SK-N-SH treated with all-trans-retinoic acid at 6 μM for 48 hours (cell line): ENCODE data around the gene NEB.

Experiments used
- ARNTL ChIP-seq: fragments of 450-650 bp; formaldehyde crosslinking; IDR thresholded peaks from 2 replicates; pipeline ENCODE4 v1.5.0; 2020; ENCODE audit warnings: low read depth, mild to moderate bottlenecking, moderate library complexity, borderline replicate concordance
- CREB5 ChIP-seq: fragments of 250-450 bp; sonication (Bioruptor Pico); IDR thresholded peaks from 2 replicates; pipeline ENCODE4 v1.5.1; 2020; ENCODE audit warnings: low read depth, mild to moderate bottlenecking, moderate library complexity
- PATZ1 ChIP-seq: fragments of 250-450 bp; sonication (Bioruptor Pico); IDR thresholded peaks from 2 replicates; pipeline ENCODE4 v1.8.0; 2020; ENCODE audit warnings: mild to moderate bottlenecking, moderate library complexity, borderline replicate concordance
- RARB ChIP-seq: fragments of 250-450 bp; sonication (Bioruptor Pico); IDR thresholded peaks from 2 replicates; pipeline ENCODE4 v1.8.0; 2021; ENCODE audit warnings: mild to moderate bottlenecking, moderate library complexity
- TCF4 ChIP-seq: fragments of 250-450 bp; sonication (Bioruptor Pico); IDR thresholded peaks from 2 replicates; pipeline ENCODE4 v1.8.0; 2021; ENCODE audit warnings: mild to moderate bottlenecking, moderate library complexity, borderline replicate concordance
- TOX ChIP-seq: fragments of 250-450 bp; sonication (Bioruptor Pico); IDR thresholded peaks from 2 replicates; pipeline ENCODE4 v1.8.0; 2021; ENCODE audit warnings: mild to moderate bottlenecking, moderate library complexity, borderline replicate concordance
- TSHZ2 ChIP-seq: fragments of 250-450 bp; sonication (Bioruptor Pico); IDR thresholded peaks from 2 replicates; pipeline ENCODE4 v1.5.0; 2020; ENCODE audit warnings: mild to moderate bottlenecking, moderate library complexity
- ZNF70 ChIP-seq: fragments of 450-650 bp; formaldehyde crosslinking; IDR thresholded peaks from 2 replicates; pipeline ENCODE4 v1.5.0; 2020; ENCODE audit warnings: mild to moderate bottlenecking, moderate library complexity

GRCh38 chr2:151695778-151696177 lies 38.5 kb downstream of the NEB start:
- TF ChIP-seq RARB (CRISPR knock-in tag) (no peak), CREB5 (CRISPR knock-in tag) (no peak), PATZ1 (CRISPR knock-in tag) (no peak), TSHZ2 (CRISPR knock-in tag) (no peak), ZNF70 (no peak), ARNTL (CRISPR knock-in tag) (no peak), TOX (no peak), TCF4 (CRISPR knock-in tag) (no peak)
